ENCODE data around the gene EIF5A.

GRCh38 chr17:7283471-7284216, 23.8 kb upstream of the EIF5A start:
- TF ChIP-seq GATA2 (IDR thresholded peaks at IDR 0.05; ENCODE audit: low read depth, low read length), result no peak
- no peak for TF ChIP-seq GATA3 (IDR thresholded peaks at IDR 0.05; ENCODE audit: low read depth, low read length)
